Muscle layer of duodenum (tissue), 2 donors: ENCODE results near the gene GCAT.
A peak's percentile ranks its signal among the peaks of the same experiment; 100 is the strongest.

Source experiments
- H3K27ac ChIP-seq: one replicate; pipeline ENCODE4 v1.7.0; 2013; ENCODE audit warnings: mild to moderate bottlenecking, low read length
- H3K27me3 ChIP-seq: one replicate; pipeline ENCODE4 v1.7.0; 2013; ENCODE audit warnings: low read depth, mild to moderate bottlenecking, control low read depth, low read length
- H3K36me3 ChIP-seq, 2 donors: one replicate each; pipeline ENCODE4 v1.7.0; 2013; ENCODE audit warnings: low read length in 2 of 2, control low read depth in 1 of 2, mild to moderate bottlenecking in 1 of 2; ENCODE audit not compliant: insufficient read depth in 2 of 2, control insufficient read depth in 1 of 2
- H3K4me1 ChIP-seq, 2 donors: one replicate each; pipeline ENCODE4 v1.7.0; 2013; ENCODE audit warnings: low read length in 2 of 2, mild to moderate bottlenecking in 2 of 2, control low read depth in 1 of 2, moderate library complexity in 1 of 2; ENCODE audit not compliant: insufficient read depth in 2 of 2, control insufficient read depth in 1 of 2
- H3K4me3 ChIP-seq, 2 donors: one replicate each; pipeline ENCODE4 v1.7.0; 2013; ENCODE audit warnings: low read length in 2 of 2, low read depth in 1 of 2, mild to moderate bottlenecking in 1 of 2
- H3K9me3 ChIP-seq, 2 donors: one replicate each; pipeline ENCODE4 v1.7.0; 2013; ENCODE audit warnings: low read length in 2 of 2, control low read depth in 1 of 2, mild to moderate bottlenecking in 1 of 2; ENCODE audit not compliant: control insufficient read depth in 1 of 2
- donor health status: healthy.

GCAT gene

GRCh38 chr22:37816543-37817180 lies 8.9 kb downstream of the GCAT start:
- Histone ChIP-seq H3K27ac (no peak overlapping the region), H3K36me3 (no peaks in the 10 kb centered on the region), H3K4me3 (no peak overlapping the region), H3K27me3 (peaks cover 7% of the 10 kb centered on the region), H3K9me3 (no peaks in the 10 kb centered on the region), H3K4me1 (peaks cover 0 to 18% of the 10 kb centered on the region in 2 donors)

GRCh38 chr22:37817705-37818408 lies 10.1 kb downstream of the GCAT start:
- H3K27ac ChIP-seq: no peak overlapping the region
- H3K4me1 ChIP-seq: peaks cover 0 to 18% of the 10 kb centered on the region in 2 donors
- H3K36me3 ChIP-seq: no peaks in the 10 kb centered on the region
- no peaks in the 10 kb centered on the region for H3K9me3 ChIP-seq
- H3K4me3 ChIP-seq: peak overlapping the region; percentile 44 to 66
- H3K27me3 ChIP-seq: peaks cover 10% of the 10 kb centered on the region

GRCh38 chr22:37818409-37819104 lies 10.8 kb downstream of the GCAT start:
- H3K27ac ChIP-seq: no peak overlapping the region
- peaks cover 13% of the 10 kb centered on the region for H3K27me3 ChIP-seq
- peak overlapping the region; percentile 7 to 66 for H3K4me3 ChIP-seq

GRCh38 chr22:37819105-37819433 lies 11.3 kb downstream of the GCAT start:
- Histone ChIP-seq H3K4me3 (peak overlapping the region; percentile 7 to 66), H3K36me3 (no peaks in the 10 kb centered on the region), H3K9me3 (no peaks in the 10 kb centered on the region), H3K4me1 (peaks cover 0 to 18% of the 10 kb centered on the region in 2 donors), H3K27me3 (peaks cover 13% of the 10 kb centered on the region), H3K27ac (no peak overlapping the region)

More at GRCh38 chr22:37818409-37819104, 10.8 kb downstream of the GCAT start:
- peaks cover 0 to 18% of the 10 kb centered on the region in 2 donors for H3K4me1 ChIP-seq
- H3K9me3 ChIP-seq: no peaks in the 10 kb centered on the region
- no peaks in the 10 kb centered on the region for H3K36me3 ChIP-seq

GRCh38 chr22:37820350-37820749 lies 12.6 kb downstream of the GCAT start:
- no peaks in the 10 kb centered on the region for H3K9me3 ChIP-seq
- peaks cover 0 to 23% of the 10 kb centered on the region in 2 donors for H3K4me1 ChIP-seq
- peaks cover 13% of the 10 kb centered on the region for H3K27me3 ChIP-seq

GRCh38 chr22:37822079-37822833 lies 14.5 kb downstream of the GCAT start:
- no peak overlapping the region for H3K4me3 ChIP-seq
- no peaks in the 10 kb centered on the region for H3K36me3 ChIP-seq
- H3K4me1 ChIP-seq: peaks cover 0 to 27% of the 10 kb centered on the region in 2 donors
- no peaks in the 10 kb centered on the region for H3K9me3 ChIP-seq
- H3K27ac ChIP-seq: no peak overlapping the region
- H3K27me3 ChIP-seq: peaks cover 13% of the 10 kb centered on the region

More at GRCh38 chr22:37820350-37820749, 12.6 kb downstream of the GCAT start:
- no peaks in the 10 kb centered on the region for H3K36me3 ChIP-seq
- H3K27ac ChIP-seq: no peak overlapping the region
- no peak overlapping the region for H3K4me3 ChIP-seq

- Histone ChIP-seq H3K27ac (no peak within 1 kb of the TSS), H3K4me3 (no peak within 1 kb of the TSS), H3K36me3 (no peaks in the 10 kb centered on the region), H3K4me1 (peaks cover 0 to 16% of the 10 kb centered on the region in 2 donors), H3K27me3 (peaks cover 13% of the 10 kb centered on the region), H3K9me3 (no peaks in the 10 kb centered on the region)
Observed at GRCh38 chr22:37823134-37823985, 15.6 kb downstream of the GCAT start, which contains the start of gene GALR3. Gene GALR3 (plus strand): TSS chr22:37823382. CDS start chr22:37823407, 25 bp downstream.

GRCh38 chr22:37824674-37825641 lies 17.2 kb downstream of the GCAT start:
- H3K27me3 ChIP-seq: peaks cover 9% of the 10 kb centered on the region
- H3K9me3 ChIP-seq: no peaks in the 10 kb centered on the region
- H3K4me1 ChIP-seq: peaks cover 0 to 9% of the 10 kb centered on the region in 2 donors
- H3K36me3 ChIP-seq: peaks cover 3 to 6% of the 10 kb centered on the region in 2 donors
- no peak overlapping the region for H3K27ac ChIP-seq
- H3K4me3 ChIP-seq: peak overlapping the region in 1 of 2 donors; percentile 42

- Histone ChIP-seq H3K4me1 (peaks cover 0 to 9% of the 10 kb centered on the region in 2 donors), H3K9me3 (no peaks in the 10 kb centered on the region), H3K27ac (no peak overlapping the region), H3K27me3 (peaks cover 6% of the 10 kb centered on the region), H3K4me3 (no peak overlapping the region), H3K36me3 (peaks cover 17 to 27% of the 10 kb centered on the region in 2 donors)
Observed at GRCh38 chr22:37827056-37827455, 19.3 kb downstream of the GCAT start.
